GM12878 (cell line): ENCODE results near the gene NLGN3.

ENCODE experiments used
- BHLHE40 ChIP-seq, 2 experiments: fragments of 450-650 bp in 1 of 2; IDR thresholded peaks; 2 replicates each; pipeline ENCODE4 v1.6.1; 2011 to 2017; ENCODE audit warnings: low read depth in 2 of 2, borderline replicate concordance in 1 of 2, improper control_type of control experiment in 1 of 2, low read length in 1 of 2, mild to moderate bottlenecking in 1 of 2
- CBFB ChIP-seq: IDR thresholded peaks from 2 replicates; pipeline ENCODE4 v1.6.1; 2016; ENCODE audit warnings: antibody characterized with exemption, low read depth
- CHD4 ChIP-seq: fragments of 200-600 bp; sonication (generic); IDR thresholded peaks from 2 replicates; pipeline ENCODE4 v1.6.1; 2016; ENCODE audit warnings: mild to moderate bottlenecking
- CREB1 ChIP-seq: IDR thresholded peaks from 2 replicates; pipeline ENCODE4 v1.6.1; 2012; ENCODE audit warnings: low read depth, mild to moderate bottlenecking, inconsistent platforms
- EZH2 ChIP-seq: IDR thresholded peaks from 2 replicates; pipeline ENCODE4 v1.6.1; 2012; ENCODE audit warnings: low read depth, mild to moderate bottlenecking, control low read depth, inconsistent platforms, low read length, borderline replicate concordance; ENCODE audit not compliant: control insufficient read depth
- RFX5 ChIP-seq: IDR thresholded peaks from 2 replicates; pipeline ENCODE4 v1.6.1; 2011; ENCODE audit warnings: low read depth, low read length, improper control_type of control experiment
- SREBF2 ChIP-seq: IDR thresholded peaks from 2 replicates; pipeline ENCODE4 v1.6.1; 2012; ENCODE audit warnings: mild to moderate bottlenecking, low read length
- TAF1 ChIP-seq: IDR thresholded peaks from 2 replicates; pipeline ENCODE4 v1.6.1; 2011; ENCODE audit warnings: mild to moderate bottlenecking, low read depth, low read length, borderline replicate concordance
- TF ChIP-seq, protein P1 (sequence below), 3 experiments: IDR thresholded peaks in 2 of 3; conservative IDR thresholded peaks in 1 of 3; 2 replicates each; pipeline ENCODE4 v1.5.1; 2011; ENCODE audit warnings: low read depth in 3 of 3, low read length in 3 of 3, mild to moderate bottlenecking in 3 of 3, control low read depth in 2 of 3, moderate library complexity in 2 of 3, inconsistent platforms in 1 of 3, mixed read lengths in 1 of 3; ENCODE audit not compliant: control insufficient read depth in 2 of 3, insufficient read depth in 1 of 3; ENCODE audit errors: extremely low read depth in 1 of 3
- TF ChIP-seq, protein P2 (sequence below): IDR thresholded peaks from 2 replicates; pipeline ENCODE4 v1.6.1; 2011; ENCODE audit warnings: low read depth, mild to moderate bottlenecking, low read length, moderate library complexity, borderline replicate concordance; ENCODE audit errors: extremely low read depth
- TF ChIP-seq, protein P3 (sequence below): fragments of 450-650 bp; IDR thresholded peaks from 2 replicates; pipeline ENCODE4 v1.6.1; 2016; ENCODE audit warnings: mild to moderate bottlenecking, moderate library complexity, borderline replicate concordance
- TF ChIP-seq, protein P4 (sequence below): IDR thresholded peaks from 2 replicates; pipeline ENCODE4 v1.6.1; 2012; ENCODE audit warnings: low read length, inconsistent platforms
- TF ChIP-seq, protein P5 (sequence below): IDR thresholded peaks from 2 replicates; pipeline ENCODE4 v1.6.1; 2011; ENCODE audit warnings: borderline replicate concordance, low read depth, mild to moderate bottlenecking, moderate library complexity, low read length; ENCODE audit not compliant: insufficient read depth, poor library complexity, severe bottlenecking

DNA sequence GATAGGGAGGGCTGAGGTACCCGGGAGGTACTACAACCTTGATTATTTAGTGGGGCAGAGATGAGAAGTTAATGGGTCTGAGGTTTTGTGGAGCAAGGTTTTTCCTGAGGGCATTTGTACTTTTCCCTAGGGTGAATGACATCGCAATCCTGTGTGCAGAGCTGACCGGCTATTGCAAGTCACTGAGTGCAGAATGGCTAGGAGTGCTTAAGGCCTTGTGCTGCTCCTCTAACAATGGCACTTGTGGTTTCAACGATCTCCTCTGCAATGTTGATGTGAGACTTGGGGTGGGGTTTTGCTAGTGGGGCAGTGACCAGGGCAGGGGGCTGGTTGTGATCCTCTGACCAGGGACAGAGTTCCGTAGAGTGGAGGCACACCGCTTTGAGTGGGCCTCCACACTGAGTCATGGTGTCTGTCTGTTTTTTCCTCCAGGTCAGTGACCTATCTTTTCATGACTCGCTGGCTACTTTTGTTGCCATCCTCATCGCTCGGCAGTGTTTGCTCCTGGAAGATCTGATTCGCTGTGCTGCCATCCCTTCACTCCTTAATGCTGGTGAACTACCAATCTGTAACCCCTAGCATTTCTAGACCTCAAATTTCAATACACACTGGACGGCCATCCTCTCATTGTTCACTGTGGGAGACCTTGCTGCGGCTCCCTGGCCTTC is 16.3 kb upstream of the NLGN3 start:
- TF ChIP-seq, protein P1, sequence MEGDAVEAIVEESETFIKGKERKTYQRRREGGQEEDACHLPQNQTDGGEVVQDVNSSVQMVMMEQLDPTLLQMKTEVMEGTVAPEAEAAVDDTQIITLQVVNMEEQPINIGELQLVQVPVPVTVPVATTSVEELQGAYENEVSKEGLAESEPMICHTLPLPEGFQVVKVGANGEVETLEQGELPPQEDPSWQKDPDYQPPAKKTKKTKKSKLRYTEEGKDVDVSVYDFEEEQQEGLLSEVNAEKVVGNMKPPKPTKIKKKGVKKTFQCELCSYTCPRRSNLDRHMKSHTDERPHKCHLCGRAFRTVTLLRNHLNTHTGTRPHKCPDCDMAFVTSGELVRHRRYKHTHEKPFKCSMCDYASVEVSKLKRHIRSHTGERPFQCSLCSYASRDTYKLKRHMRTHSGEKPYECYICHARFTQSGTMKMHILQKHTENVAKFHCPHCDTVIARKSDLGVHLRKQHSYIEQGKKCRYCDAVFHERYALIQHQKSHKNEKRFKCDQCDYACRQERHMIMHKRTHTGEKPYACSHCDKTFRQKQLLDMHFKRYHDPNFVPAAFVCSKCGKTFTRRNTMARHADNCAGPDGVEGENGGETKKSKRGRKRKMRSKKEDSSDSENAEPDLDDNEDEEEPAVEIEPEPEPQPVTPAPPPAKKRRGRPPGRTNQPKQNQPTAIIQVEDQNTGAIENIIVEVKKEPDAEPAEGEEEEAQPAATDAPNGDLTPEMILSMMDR (IDR thresholded peaks at IDR 0.05 in 2 of 3, conservative IDR thresholded peaks at IDR 0.05 in 1 of 3; ENCODE audit: control insufficient read depth in 2 of 3, extremely low read depth in 1 of 3, insufficient read depth in 1 of 3, low read depth in 3 of 3, low read length in 3 of 3), result no peak
- TF ChIP-seq RFX5 (no peak), SREBF2 (no peak), CHD4 (no peak), CBFB (no peak), BHLHE40 (IDR thresholded peaks at IDR 0.05; ENCODE audit: borderline replicate concordance in 1 of 2, low read depth in 2 of 2, low read length in 1 of 2) (no peak), CREB1 (no peak), EZH2 (no peak), TAF1 (no peak)
- TF ChIP-seq, protein P2, sequence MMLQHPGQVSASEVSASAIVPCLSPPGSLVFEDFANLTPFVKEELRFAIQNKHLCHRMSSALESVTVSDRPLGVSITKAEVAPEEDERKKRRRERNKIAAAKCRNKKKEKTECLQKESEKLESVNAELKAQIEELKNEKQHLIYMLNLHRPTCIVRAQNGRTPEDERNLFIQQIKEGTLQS, result no peak
- TF ChIP-seq, protein P3, sequence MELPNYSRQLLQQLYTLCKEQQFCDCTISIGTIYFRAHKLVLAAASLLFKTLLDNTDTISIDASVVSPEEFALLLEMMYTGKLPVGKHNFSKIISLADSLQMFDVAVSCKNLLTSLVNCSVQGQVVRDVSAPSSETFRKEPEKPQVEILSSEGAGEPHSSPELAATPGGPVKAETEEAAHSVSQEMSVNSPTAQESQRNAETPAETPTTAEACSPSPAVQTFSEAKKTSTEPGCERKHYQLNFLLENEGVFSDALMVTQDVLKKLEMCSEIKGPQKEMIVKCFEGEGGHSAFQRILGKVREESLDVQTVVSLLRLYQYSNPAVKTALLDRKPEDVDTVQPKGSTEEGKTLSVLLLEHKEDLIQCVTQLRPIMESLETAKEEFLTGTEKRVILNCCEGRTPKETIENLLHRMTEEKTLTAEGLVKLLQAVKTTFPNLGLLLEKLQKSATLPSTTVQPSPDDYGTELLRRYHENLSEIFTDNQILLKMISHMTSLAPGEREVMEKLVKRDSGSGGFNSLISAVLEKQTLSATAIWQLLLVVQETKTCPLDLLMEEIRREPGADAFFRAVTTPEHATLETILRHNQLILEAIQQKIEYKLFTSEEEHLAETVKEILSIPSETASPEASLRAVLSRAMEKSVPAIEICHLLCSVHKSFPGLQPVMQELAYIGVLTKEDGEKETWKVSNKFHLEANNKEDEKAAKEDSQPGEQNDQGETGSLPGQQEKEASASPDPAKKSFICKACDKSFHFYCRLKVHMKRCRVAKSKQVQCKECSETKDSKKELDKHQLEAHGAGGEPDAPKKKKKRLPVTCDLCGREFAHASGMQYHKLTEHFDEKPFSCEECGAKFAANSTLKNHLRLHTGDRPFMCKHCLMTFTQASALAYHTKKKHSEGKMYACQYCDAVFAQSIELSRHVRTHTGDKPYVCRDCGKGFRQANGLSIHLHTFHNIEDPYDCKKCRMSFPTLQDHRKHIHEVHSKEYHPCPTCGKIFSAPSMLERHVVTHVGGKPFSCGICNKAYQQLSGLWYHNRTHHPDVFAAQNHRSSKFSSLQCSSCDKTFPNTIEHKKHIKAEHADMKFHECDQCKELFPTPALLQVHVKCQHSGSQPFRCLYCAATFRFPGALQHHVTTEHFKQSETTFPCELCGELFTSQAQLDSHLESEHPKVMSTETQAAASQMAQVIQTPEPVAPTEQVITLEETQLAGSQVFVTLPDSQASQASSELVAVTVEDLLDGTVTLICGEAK, result no peak
- TF ChIP-seq, protein P4, sequence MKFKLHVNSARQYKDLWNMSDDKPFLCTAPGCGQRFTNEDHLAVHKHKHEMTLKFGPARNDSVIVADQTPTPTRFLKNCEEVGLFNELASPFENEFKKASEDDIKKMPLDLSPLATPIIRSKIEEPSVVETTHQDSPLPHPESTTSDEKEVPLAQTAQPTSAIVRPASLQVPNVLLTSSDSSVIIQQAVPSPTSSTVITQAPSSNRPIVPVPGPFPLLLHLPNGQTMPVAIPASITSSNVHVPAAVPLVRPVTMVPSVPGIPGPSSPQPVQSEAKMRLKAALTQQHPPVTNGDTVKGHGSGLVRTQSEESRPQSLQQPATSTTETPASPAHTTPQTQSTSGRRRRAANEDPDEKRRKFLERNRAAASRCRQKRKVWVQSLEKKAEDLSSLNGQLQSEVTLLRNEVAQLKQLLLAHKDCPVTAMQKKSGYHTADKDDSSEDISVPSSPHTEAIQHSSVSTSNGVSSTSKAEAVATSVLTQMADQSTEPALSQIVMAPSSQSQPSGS, result no peak
- TF ChIP-seq, protein P5, sequence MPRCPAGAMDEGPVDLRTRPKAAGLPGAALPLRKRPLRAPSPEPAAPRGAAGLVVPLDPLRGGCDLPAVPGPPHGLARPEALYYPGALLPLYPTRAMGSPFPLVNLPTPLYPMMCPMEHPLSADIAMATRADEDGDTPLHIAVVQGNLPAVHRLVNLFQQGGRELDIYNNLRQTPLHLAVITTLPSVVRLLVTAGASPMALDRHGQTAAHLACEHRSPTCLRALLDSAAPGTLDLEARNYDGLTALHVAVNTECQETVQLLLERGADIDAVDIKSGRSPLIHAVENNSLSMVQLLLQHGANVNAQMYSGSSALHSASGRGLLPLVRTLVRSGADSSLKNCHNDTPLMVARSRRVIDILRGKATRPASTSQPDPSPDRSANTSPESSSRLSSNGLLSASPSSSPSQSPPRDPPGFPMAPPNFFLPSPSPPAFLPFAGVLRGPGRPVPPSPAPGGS, result no peak
